Mesenchymal stem cell (in vitro differentiated cells and primary cell): ENCODE results near the gene RRAD.

Source experiments
- DNase-seq: peaks from one replicate; pipeline ENCODE4 v3.0.0-alpha.2; 2013
- H2AFZ ChIP-seq: one replicate; pipeline ENCODE4 v1.6.1; 2013; ENCODE audit warnings: low read depth, mild to moderate bottlenecking, control low read depth, inconsistent platforms, low read length, moderate library complexity
- H2AK5ac ChIP-seq: 2 replicates; pipeline ENCODE4 v1.6.1; 2013; ENCODE audit warnings: low read length, moderate library complexity, mild to moderate bottlenecking, inconsistent platforms; ENCODE audit not compliant: severe bottlenecking
- H2BK120ac ChIP-seq: one replicate; pipeline ENCODE4 v1.6.1; 2013; ENCODE audit warnings: low read depth, mild to moderate bottlenecking, inconsistent platforms, low read length, moderate library complexity
- H2BK12ac ChIP-seq, 2 experiments: one replicate each; pipeline ENCODE4 v1.6.1; 2013; ENCODE audit warnings: inconsistent platforms in 2 of 2, low read length in 2 of 2, mild to moderate bottlenecking in 2 of 2, moderate library complexity in 2 of 2, control low read depth in 1 of 2
- H2BK15ac ChIP-seq: one replicate; pipeline ENCODE4 v1.6.1; 2013; ENCODE audit warnings: mild to moderate bottlenecking, low read depth, inconsistent platforms; ENCODE audit not compliant: poor library complexity, severe bottlenecking
- H2BK5ac ChIP-seq: 2 replicates; pipeline ENCODE4 v1.6.1; 2013; ENCODE audit warnings: low read depth, mild to moderate bottlenecking, low read length, control low read depth, inconsistent platforms; ENCODE audit not compliant: poor library complexity, severe bottlenecking
- H3K14ac ChIP-seq, 2 experiments: one replicate each; pipeline ENCODE4 v1.6.1; 2013; ENCODE audit warnings: inconsistent platforms in 2 of 2, low read length in 2 of 2, control low read depth in 1 of 2, mild to moderate bottlenecking in 1 of 2, moderate library complexity in 1 of 2
- H3K18ac ChIP-seq, 2 experiments: one replicate each; pipeline ENCODE4 v1.6.1; 2013; ENCODE audit warnings: inconsistent platforms in 2 of 2, low read length in 2 of 2, control low read depth in 1 of 2, low read depth in 1 of 2, mild to moderate bottlenecking in 1 of 2
- H3K23ac ChIP-seq, 2 experiments: one replicate each; pipeline ENCODE4 v1.6.1; 2013; ENCODE audit warnings: inconsistent platforms in 2 of 2, low read length in 2 of 2, mild to moderate bottlenecking in 2 of 2, moderate library complexity in 2 of 2, control low read depth in 1 of 2
- H3K27ac ChIP-seq: 2 replicates; pipeline ENCODE4 v1.5.1; 2013; ENCODE audit warnings: mild to moderate bottlenecking, moderate library complexity, low read length, control low read depth, inconsistent platforms; ENCODE audit not compliant: poor library complexity, severe bottlenecking
- H3K27me3 ChIP-seq, 2 experiments: 2 replicates each; pipeline versions ENCODE4 v1.6.1 to v1.7.0; 2013; ENCODE audit warnings: low read length in 2 of 2, mild to moderate bottlenecking in 2 of 2, moderate library complexity in 2 of 2, control low read depth in 1 of 2, inconsistent platforms in 1 of 2; ENCODE audit not compliant: control insufficient read depth in 1 of 2, insufficient read depth in 1 of 2
- H3K36me3 ChIP-seq, 2 experiments: 2 replicates each; pipeline versions ENCODE4 v1.6.1 to v1.7.0; 2013; ENCODE audit warnings: low read length in 2 of 2, control low read depth in 1 of 2, inconsistent platforms in 1 of 2, low read depth in 1 of 2, mild to moderate bottlenecking in 1 of 2; ENCODE audit not compliant: insufficient read depth in 2 of 2, control insufficient read depth in 1 of 2
- H3K4ac ChIP-seq, 2 experiments: one replicate each; pipeline ENCODE4 v1.6.1; 2013; ENCODE audit warnings: inconsistent platforms in 2 of 2, low read length in 2 of 2, mild to moderate bottlenecking in 2 of 2, moderate library complexity in 2 of 2, control low read depth in 1 of 2, low read depth in 1 of 2
- H3K4me1 ChIP-seq: 2 replicates; pipeline ENCODE4 v1.6.1; 2013; ENCODE audit warnings: low read depth, low read length, control low read depth; ENCODE audit not compliant: control insufficient read depth, insufficient read depth
- H3K4me2 ChIP-seq: 2 replicates; pipeline ENCODE4 v1.6.1; 2013; ENCODE audit warnings: low read length, mild to moderate bottlenecking, inconsistent platforms; ENCODE audit not compliant: poor library complexity, severe bottlenecking
- H3K4me3 ChIP-seq, 2 experiments: 2 replicates each; pipeline versions ENCODE4 v1.5.1 to v1.7.0; 2013; ENCODE audit warnings: low read length in 2 of 2, mild to moderate bottlenecking in 2 of 2, control low read depth in 1 of 2, low read depth in 1 of 2; ENCODE audit not compliant: insufficient read depth in 1 of 2
- H3K79me1 ChIP-seq: replicated peaks from 2 replicates; pipeline ENCODE4 v1.6.1; 2013; ENCODE audit warnings: mild to moderate bottlenecking, control low read depth, low read length, inconsistent platforms; ENCODE audit not compliant: poor library complexity, severe bottlenecking
- H3K9ac ChIP-seq: 2 replicates; pipeline ENCODE4 v1.7.0; 2013; ENCODE audit warnings: mild to moderate bottlenecking, low read length, moderate library complexity
- H3K9me3 ChIP-seq: 2 replicates; pipeline ENCODE4 v1.7.0; 2013; ENCODE audit warnings: mild to moderate bottlenecking, low read length; ENCODE audit not compliant: control insufficient read depth
- H4K8ac ChIP-seq: one replicate; pipeline ENCODE4 v1.6.1; 2013; ENCODE audit warnings: inconsistent platforms, mild to moderate bottlenecking, low read length, moderate library complexity
- H4K91ac ChIP-seq: one replicate; pipeline ENCODE4 v1.6.1; 2013; ENCODE audit warnings: mild to moderate bottlenecking, low read length, inconsistent platforms
- WGBS: methylation state at CpG from one replicate; pipeline ENCODE4 v1.1.7; 2013; ENCODE audit warnings: mixed read lengths; 5-methylcytosine and 5-hydroxymethylcytosine counted together

Gene RRAD

DNA sequence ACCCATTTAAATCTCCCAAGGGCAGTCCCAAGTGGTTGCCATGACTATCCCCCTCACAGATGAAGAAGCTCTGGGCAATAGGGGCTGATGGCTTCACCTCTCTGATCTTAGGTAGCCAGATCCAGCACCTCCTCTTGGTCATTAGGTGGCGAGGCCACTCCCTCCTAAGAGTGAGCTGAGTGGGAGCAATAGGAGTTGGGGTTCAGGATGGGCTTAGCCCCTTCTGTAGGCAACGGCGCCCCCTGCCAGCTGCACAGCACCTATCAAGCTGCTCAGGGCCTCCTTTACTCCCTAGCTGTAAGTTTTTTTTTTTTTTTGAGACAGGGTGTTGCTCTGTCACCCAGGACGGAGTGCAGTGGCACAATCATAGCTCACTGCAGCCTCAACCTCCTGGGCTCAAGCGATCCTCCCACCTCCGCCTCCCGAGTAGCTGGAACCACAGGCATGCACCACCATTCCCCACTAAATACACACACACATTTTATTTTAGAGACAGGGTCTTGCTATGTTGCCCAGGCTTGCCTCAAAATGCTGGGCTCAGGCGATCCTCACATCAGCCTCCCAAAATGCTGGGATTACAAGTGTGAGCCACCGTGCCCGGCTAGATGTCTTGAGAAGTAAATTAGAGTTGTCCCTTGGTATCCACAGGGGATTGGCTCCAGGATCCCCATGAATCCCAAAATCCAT lies 3.5 kb upstream of the RRAD start:
- H3K4ac ChIP-seq, result peak overlapping the region in 1 of 2 experiments; percentile 46
- peak overlapping the region; percentile 55 for H3K9ac ChIP-seq
- H3K4me2 ChIP-seq, result no peak overlapping the region

DNA sequence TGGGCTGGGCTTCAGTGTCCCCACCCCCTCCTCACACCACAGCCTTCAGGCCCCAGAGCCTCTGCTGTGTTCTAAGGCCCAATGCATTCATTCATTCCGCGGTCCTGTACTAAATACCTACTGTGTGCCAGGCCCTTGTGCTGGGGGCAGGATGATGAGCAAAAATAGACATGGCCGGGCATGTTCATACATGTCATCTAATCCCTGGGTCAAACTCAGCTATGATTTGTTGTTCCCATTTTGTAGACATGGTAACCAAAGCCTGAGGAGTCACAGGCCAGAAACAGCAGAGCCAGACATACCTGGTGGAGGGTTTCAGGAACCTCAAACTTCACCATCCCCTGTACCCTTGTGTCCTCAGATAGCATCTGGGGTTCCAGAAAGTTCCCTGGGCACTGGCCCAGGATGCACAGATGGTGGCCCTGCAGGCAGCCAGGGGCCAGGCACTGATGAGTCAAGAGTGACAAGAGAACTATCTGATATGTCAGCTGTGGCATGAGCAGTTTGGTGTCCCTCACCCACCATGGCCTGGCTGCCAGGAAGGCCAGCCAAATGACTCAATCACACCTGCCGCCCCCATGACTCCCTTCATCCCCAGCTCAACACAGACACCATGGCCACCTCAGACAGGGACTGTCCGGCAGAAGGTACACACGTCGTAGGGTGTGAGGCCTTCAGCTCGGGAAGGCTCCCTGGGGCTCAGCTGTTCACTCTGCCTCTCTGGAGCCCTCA lies 2.7 kb upstream of the RRAD start:
- Histone ChIP-seq H3K27me3 (peaks cover 0 to 12% of the 10 kb centered on the region in 2 experiments), H3K4me1 (peaks cover 54% of the 10 kb centered on the region), H4K91ac (peak overlapping the region; percentile 87), H3K14ac (peak overlapping the region in 1 of 2 experiments; percentile 46), H3K4ac (peak overlapping the region in 1 of 2 experiments; percentile 88), H4K8ac (peak overlapping the region; percentile 79), H3K27ac (no peak overlapping the region), H2BK5ac (no peak overlapping the region), H2BK120ac (peak overlapping the region; percentile 86), H3K79me1 (no peaks in the 10 kb centered on the region), H2BK12ac (peak overlapping the region; percentile 95 to 99), H2AFZ (no peak overlapping the region), H3K4me3 (no peak overlapping the region), H3K18ac (peak overlapping the region; percentile 52 to 67), H3K9ac (peak overlapping the region; percentile 55), H2BK15ac (no peak overlapping the region), H3K9me3 (no peaks in the 10 kb centered on the region), H3K23ac (no peak overlapping the region), H2AK5ac (peak overlapping the region; percentile 87), H3K4me2 (no peak overlapping the region), H3K36me3 (peaks cover 15 to 21% of the 10 kb centered on the region in 2 experiments)
- 89% methylated on average over 8 of the region's 8 CpGs for WGBS
- DNase-seq, result peak; percentile 40

More for the DNA sequence above, 3.5 kb upstream of the RRAD start:
- Histone ChIP-seq H2BK15ac (peak overlapping the region; percentile 93), H2BK120ac (no peak overlapping the region), H2BK12ac (peak overlapping the region; percentile 95 to 99), H3K27me3 (peaks cover 0 to 9% of the 10 kb centered on the region in 2 experiments), H3K27ac (no peak overlapping the region), H2AK5ac (peak overlapping the region; percentile 87), H4K8ac (no peak overlapping the region), H3K79me1 (peaks cover 6% of the 10 kb centered on the region), H4K91ac (peak overlapping the region; percentile 28), H3K9me3 (no peaks in the 10 kb centered on the region), H2BK5ac (no peak overlapping the region), H3K36me3 (peaks cover 14 to 15% of the 10 kb centered on the region in 2 experiments), H3K18ac (peak overlapping the region in 1 of 2 experiments; percentile 52), H3K14ac (no peak overlapping the region), H3K4me1 (peaks cover 55% of the 10 kb centered on the region), H2AFZ (no peak overlapping the region), H3K23ac (no peak overlapping the region), H3K4me3 (no peak overlapping the region)
- 85% methylated on average over 8 of the region's 10 CpGs for WGBS
- peak; percentile 55 for DNase-seq

DNA sequence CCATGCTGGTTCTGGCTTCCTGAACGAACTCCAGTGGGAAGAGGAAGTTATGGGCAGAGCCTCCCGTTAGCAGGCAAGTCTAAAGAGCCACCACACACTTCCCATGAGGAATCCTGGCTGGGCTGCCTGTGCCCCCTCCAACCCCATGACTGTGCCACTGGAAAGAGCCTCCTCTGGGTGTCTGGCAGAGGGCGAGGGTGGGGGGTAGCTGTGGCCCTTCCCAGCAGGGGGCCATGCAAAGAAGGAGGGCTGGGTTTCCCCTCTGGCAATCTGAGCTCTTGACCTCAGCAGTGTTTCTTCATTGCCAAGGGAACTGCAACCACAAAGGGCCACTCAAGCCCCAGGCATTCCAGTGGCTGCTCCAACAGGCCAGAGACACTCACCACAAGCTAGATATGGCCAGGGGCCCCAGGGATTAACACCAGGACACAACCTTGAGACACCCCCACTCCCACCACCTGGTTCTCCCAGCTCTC lies 1.7 kb upstream of the RRAD start:
- H4K91ac ChIP-seq, result no peak overlapping the region
- peak overlapping the region; percentile 29 for H2AK5ac ChIP-seq
- H3K36me3 ChIP-seq, result peaks cover 7 to 18% of the 10 kb centered on the region in 2 experiments
- no peak overlapping the region for H3K23ac ChIP-seq
- peaks cover 0 to 14% of the 10 kb centered on the region in 2 experiments for H3K27me3 ChIP-seq
- H3K4ac ChIP-seq, result peak overlapping the region; percentile 54 to 88
- peak overlapping the region; percentile 55 for H3K9ac ChIP-seq
- peak overlapping the region; percentile 48 for H3K27ac ChIP-seq
- no peak overlapping the region for H2BK15ac ChIP-seq
- H4K8ac ChIP-seq, result peak overlapping the region; percentile 27
- H2BK120ac ChIP-seq, result peak overlapping the region; percentile 7
- no peak overlapping the region for H3K14ac ChIP-seq
- H3K4me3 ChIP-seq, result no peak overlapping the region
- peaks cover 50% of the 10 kb centered on the region for H3K4me1 ChIP-seq
- H3K4me2 ChIP-seq, result no peak overlapping the region
- H3K18ac ChIP-seq, result peak overlapping the region in 1 of 2 experiments; percentile 86
- no peaks in the 10 kb centered on the region for H3K9me3 ChIP-seq
- no peaks in the 10 kb centered on the region for H3K79me1 ChIP-seq
- peak overlapping the region; percentile 88 to 98 for H2BK12ac ChIP-seq
- H2AFZ ChIP-seq, result no peak overlapping the region
- no peak overlapping the region for H2BK5ac ChIP-seq
- peak; percentile 97 for DNase-seq
- 27% methylated on average over 2 of the region's 3 CpGs for WGBS
